GM19452 (cell line): Measurements from ENCODE around the gene NCS1.

Experiments
- ATAC-seq: cut with Tn5 transposase; IDR thresholded peaks from one replicate; pipeline ENCODE4 v1.9.1; 2021; ENCODE audit not compliant: unreplicated experiment

The NCS1 gene

GRCh38 chr9:130284690-130285089, 112.5 kb downstream of the NCS1 start:
- no peak for ATAC-seq

GRCh38 chr9:130285271-130285670, 113.1 kb downstream of the NCS1 start:
- ATAC-seq = no peak

DNA sequence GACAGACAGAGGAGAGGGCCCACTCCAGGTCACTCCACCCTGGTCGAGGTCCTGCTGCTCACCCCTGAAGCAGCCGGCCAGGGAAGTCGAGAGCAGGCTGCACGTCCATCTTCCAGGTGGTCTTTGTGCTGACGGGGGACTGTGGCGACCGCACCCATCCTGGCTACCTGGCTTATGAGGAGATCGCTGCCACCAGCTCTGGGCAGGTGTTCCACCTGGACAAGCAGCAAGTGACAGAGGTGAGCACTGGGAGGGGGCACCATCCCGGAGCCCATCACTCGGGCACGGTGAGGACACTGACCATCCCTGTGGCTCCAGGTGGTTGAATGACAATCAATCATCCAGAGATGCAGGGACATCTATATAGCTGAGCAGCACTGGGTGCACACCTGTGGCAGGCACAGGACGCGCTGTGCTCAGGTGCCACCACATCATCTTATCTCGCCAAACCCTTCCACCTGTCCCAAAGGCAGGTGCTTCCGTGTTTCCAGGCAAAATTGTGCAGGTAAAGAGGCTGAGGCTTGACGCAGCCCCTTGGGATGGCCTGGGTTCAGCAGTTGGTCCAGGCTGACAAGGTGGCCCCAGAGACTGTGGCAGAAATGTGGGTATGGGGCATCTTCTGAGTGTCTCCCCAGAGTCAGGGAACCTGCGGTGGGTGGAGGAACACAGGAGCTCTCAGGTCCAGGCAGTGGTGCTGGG, 114.0 kb downstream of the NCS1 start:
- no peak for ATAC-seq
